HG03025 (cell line): Measurements from ENCODE around the gene TBX3.

Experiments
- ATAC-seq: cut with Tn5 transposase; IDR thresholded peaks from one replicate; pipeline ENCODE4 v1.9.1; 2021; ENCODE audit warnings: mild to moderate bottlenecking, moderate library complexity; ENCODE audit not compliant: unreplicated experiment, low FRiP score

Gene TBX3

GRCh38 chr12:114697243-114697716 lies 13.3 kb upstream of the TBX3 start:
- ATAC-seq, result no peak

GRCh38 chr12:114696443-114697242 lies 12.7 kb upstream of the TBX3 start:
- ATAC-seq, result no peak

GRCh38 chr12:114695305-114695592 lies 11.3 kb upstream of the TBX3 start:
- ATAC-seq, result no peak

- no peak for ATAC-seq
Measured at GRCh38 chr12:114694436-114695304, 10.7 kb upstream of the TBX3 start.

- no peak for ATAC-seq
Measured at GRCh38 chr12:114693532-114693931, 9.6 kb upstream of the TBX3 start.

GRCh38 chr12:114693059-114693531 lies 9.1 kb upstream of the TBX3 start:
- ATAC-seq, result no peak

GRCh38 chr12:114692186-114693058 lies 8.4 kb upstream of the TBX3 start:
- ATAC-seq, result no peak

GRCh38 chr12:114691763-114692185 lies 7.8 kb upstream of the TBX3 start:
- ATAC-seq, result no peak

GRCh38 chr12:114691196-114691595 lies 7.2 kb upstream of the TBX3 start:
- no peak for ATAC-seq

- no peak for ATAC-seq
Measured at GRCh38 chr12:114690267-114691135, 6.5 kb upstream of the TBX3 start.

- ATAC-seq, result no peak
Measured at GRCh38 chr12:114689075-114689994, 5.4 kb upstream of the TBX3 start.

- no peak for ATAC-seq
Measured at GRCh38 chr12:114688256-114688845, 4.4 kb upstream of the TBX3 start.

- ATAC-seq, result no peak
Measured at GRCh38 chr12:114687802-114688201, 3.8 kb upstream of the TBX3 start.

GRCh38 chr12:114686773-114687500 lies 3.0 kb upstream of the TBX3 start:
- ATAC-seq, result no peak

GRCh38 chr12:114686426-114686772 lies 2.4 kb upstream of the TBX3 start:
- ATAC-seq, result no peak

- ATAC-seq, result no peak
Measured at GRCh38 chr12:114685869-114686268, 1.9 kb upstream of the TBX3 start.

GRCh38 chr12:114685320-114685781 lies 1.4 kb upstream of the TBX3 start:
- no peak for ATAC-seq

GRCh38 chr12:114684870-114685273 lies 897 bp upstream of the TBX3 start:
- no peak for ATAC-seq
